GM19372 (cell line): ENCODE results near the gene HOXD1.

Experiments used
- ATAC-seq: cut with Tn5 transposase; IDR thresholded peaks from one replicate; pipeline ENCODE4 v1.9.1; 2021; ENCODE audit warnings: mild to moderate bottlenecking, low read depth, moderate library complexity; ENCODE audit not compliant: unreplicated experiment

The HOXD1 gene

DNA sequence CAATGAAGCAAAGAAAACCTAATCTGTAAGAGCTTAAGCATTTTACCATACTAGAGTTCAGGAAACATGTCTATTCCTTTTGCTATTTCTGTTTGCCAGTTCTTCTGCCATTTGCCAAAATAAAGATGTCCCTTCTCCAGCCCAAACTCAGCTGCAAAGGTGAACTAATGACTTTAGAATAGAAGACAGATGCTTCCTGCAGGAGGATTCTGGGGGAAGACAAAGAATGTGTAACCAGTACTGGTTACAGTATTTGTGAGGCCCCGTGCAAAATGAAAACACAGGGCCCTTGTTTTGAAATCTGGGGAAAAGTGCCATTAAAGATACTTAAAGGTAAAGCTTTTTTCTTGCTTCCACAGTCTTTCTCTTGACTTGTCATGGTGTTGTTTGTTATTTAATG lies 46.5 kb downstream of the HOXD1 start:
- ATAC-seq, result no peak

DNA sequence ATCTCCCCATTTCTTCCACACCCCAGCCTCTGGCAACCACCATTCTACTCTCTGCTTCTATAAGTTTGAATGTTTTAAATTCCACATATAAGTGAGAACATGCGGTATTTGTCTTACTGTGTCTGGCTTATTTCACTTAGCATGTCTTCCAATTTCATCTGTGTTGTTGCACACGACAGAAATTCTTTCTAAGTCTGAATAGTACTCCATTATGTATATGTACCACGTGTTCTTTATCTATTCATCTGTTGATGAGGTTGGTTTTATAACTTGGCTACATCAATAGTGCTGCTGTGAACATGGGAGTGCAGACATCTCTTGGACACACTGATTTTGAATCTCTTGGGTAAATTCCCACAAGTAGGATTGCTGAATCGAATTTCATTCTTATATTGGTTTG lies 49.0 kb downstream of the HOXD1 start:
- ATAC-seq, result no peak

DNA sequence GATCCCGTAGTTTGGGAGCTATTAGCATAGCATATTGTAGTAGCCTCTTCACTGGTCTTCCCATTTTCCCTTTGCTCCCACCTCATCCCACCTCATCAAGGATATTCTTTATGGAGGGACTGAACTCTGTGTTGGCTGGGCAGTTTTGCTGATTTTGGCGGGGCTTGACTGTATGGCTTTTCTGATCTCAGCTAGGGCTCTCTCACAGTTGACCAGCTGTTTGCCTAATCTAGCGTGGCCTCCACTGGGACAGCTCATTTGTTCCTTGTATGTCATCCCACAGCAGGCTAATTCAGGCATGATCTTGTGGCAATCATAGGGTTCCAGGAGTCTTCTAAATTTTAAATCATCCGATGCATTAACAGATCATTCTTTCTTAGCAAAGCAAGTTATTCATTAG lies 50.6 kb downstream of the HOXD1 start:
- no peak for ATAC-seq

DNA sequence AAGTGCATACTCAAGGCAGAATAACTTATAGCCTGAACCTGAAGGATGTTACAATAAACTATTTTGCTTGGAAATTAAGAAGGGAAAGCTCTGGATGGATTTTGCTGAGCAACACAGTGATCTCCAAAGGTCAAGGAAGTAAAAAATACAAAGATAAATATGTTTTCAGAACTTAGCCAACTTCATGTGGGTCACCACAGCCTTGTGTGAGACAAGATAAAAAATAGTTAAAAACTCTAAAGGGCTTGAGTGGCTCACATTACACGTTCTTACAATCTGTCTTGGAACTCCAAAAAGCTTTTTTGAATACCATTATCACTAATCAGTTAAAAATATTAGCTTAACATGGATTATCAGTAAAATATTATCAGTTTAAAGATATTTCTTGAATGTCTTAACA lies 51.8 kb downstream of the HOXD1 start:
- ATAC-seq, result no peak
